Erythroblast (primary cell): ENCODE data around the gene PPAT.

Source experiments
- GATA1 ChIP-seq: IDR thresholded peaks from 2 replicates; pipeline ENCODE4 v1.6.1; 2011; ENCODE audit warnings: low read depth, mild to moderate bottlenecking, control low read depth, low read length, moderate library complexity
- POLR2A ChIP-seq: IDR thresholded peaks from 2 replicates; pipeline ENCODE4 v1.6.1; 2011; ENCODE audit warnings: mild to moderate bottlenecking, low read length

GRCh38 chr4:56410247-56411062 lies 25.0 kb downstream of the PPAT start:
- TF ChIP-seq POLR2A (peak; percentile 30), GATA1 (no peak)
